ENCODE results near the gene KLK10.

KLK10 gene

GRCh38 chr19:51025809-51026553, 6.5 kb upstream of the KLK10 start:
- DNase-seq: no peak

DNA sequence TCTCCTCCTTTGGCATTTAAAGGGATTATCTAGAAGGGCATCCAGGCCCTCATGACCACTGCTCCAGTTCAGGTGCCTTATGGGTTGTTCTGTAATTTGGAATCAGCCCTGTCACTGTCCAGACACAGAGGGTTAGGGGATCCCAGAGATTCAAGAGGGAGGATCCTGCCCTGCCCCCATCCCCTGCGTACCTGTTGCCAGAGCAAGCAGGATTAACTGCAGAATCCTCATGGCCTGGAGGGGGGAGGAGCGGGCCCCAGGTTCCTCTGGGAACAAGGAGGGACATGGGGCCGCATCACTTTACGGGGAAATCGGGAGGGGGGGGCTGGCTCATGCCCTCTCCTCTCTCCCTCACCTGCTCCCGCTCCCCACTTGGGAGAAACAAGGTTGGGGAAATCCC, 5.9 kb upstream of the KLK10 start:
- DNase-seq: no peak

DNA sequence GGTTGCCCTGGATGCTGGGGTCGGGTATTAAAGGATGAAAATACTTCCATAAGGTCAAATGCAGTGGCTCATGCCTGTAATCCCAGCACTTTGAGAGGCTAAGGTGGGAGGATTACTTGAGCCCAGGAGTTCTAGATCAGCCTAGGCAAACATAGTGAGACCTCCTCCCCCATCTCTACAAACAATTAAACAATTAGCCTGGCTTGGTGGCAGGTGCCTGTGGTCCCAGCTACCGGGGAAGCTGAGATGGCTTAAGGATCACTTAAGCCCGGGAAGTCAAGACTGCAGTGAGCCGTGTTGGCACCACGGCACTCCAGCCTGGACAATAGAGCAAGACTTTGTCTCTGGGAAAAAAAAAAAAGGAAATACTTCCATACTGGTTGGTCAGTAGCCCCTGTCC, 5.4 kb upstream of the KLK10 start:
- no peak for DNase-seq

DNA sequence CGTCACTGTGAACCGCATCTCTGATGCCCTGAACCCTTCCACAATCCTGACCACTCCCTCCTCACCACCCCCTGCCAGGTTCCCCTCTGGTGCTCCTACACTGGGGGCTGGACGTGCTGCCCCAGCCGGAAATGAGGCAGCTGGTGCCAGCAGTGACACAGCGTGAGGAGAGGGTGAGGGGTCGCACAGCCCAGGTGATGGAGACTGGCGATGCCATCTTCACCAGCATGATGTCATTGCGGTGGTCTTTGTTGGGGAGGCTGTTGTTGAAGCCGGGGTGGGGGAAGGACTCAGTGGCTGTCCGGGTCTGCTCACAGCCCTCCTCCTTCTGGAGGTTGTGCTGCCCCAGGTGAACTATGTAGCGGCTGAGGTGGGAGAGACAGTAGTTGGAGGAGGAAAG, 4.4 kb upstream of the KLK10 start:
- DNase-seq: no peak

DNA sequence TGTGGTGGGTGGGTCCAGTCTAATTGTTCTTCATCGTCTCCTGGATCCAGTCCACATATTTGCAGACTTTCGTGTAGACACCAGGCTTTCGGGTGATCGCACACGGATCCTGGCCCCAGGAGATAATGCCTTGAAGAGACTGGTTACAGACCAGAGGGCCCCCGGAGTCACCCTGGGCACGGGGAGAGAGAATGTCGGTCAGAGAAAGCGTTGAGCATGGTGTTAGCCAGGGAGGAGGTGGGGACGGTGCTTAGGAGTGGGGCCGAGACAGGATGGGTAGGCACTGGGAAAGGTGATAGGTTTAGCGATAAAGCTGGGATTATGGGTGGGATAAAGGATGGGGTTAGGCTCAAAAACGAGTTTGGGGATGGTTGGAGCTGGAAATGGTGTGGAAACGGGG, 3.0 kb upstream of the KLK10 start:
- no peak for DNase-seq

GRCh38 chr19:51020988-51021651, 1.6 kb upstream of the KLK10 start:
- DNase-seq: peak; percentile 28

- DNase-seq: no peak
These were observed 565 bp downstream of the KLK10 start for GRCh38 chr19:51018745-51019543.

- no peak for DNase-seq
These were observed 2.5 kb downstream of the KLK10 start for GRCh38 chr19:51016798-51017683.

DNA sequence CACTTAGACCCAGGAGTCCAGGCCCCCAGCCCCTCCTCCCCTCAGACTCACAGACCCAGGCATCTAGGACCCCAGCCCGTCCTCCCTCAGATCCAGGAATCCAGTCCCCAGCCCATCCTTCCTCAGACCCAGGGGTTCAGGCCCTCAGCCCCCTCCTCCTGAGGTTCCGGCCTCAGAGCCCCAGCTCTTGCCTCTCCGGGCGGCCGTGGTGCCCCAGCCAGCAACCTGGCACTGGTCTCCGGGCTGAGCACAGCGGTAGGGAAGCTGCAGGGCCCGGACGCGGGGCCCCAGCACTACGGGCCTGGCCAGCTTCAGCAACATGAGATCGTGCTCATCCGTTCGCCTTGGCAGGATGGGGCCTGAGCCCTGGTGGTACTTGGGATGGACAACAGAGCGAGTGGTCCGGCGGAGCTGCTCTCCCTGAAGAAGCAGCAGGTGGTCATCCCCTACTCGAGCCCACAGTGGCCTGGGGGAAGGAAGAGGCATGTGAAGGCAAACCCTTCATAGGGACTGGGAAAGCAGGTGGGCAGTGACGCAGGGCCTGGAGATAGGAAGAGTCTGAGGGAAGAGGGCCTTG, 3.7 kb downstream of the KLK10 start:
- no peak for DNase-seq

- no peak for DNase-seq
These were observed 5.3 kb downstream of the KLK10 start for GRCh38 chr19:51014242-51014641.

GRCh38 chr19:51012661-51013190, 6.8 kb downstream of the KLK10 start:
- no peak for DNase-seq

GRCh38 chr19:51010066-51010795, 9.3 kb downstream of the KLK10 start:
- DNase-seq: no peak

DNA sequence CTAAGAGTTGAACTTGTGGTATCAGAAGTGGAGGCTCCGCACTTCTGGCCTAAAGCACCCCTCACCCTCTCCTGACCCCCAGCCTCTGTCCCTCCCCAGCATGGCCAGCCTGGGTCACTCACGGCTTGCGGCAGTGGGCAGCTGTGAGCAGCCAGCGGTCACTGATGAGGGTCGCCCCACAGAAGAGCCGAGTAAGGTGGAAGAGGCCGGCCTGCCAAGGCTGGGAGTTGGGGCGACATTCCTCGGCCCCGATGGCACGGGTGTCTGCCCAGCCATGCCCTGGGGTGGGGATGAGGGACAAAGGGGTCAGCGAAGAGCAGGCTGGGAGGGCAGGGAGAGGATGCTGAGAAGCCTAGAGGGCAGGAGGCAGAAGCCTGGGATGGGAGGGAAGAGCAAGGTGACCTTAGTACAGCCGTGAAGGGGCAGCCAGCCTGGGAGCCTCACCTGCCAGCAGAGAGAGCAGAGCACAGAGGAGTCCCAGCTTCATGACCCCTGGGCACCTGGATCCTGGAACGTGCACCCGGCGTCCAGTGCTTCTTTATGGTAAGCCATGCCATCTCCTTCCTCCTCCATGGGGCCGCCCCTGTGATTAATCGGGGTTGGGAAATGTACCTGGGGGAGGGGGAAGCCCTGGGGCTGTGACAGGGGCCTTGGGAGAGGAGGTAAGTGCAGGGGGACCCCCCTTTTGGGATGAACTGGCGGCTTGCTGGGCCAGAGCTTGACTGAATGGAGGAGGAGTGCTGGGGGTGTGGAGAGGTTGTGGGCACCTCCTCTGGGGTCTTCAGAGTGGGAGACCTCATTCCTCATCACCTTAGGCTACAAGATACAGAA, 10.2 kb downstream of the KLK10 start:
- no peak for DNase-seq

GRCh38 chr19:51007488-51007887, 12.0 kb downstream of the KLK10 start:
- DNase-seq: no peak

GRCh38 chr19:51006406-51006805, 13.1 kb downstream of the KLK10 start:
- DNase-seq: no peak

- DNase-seq: no peak
These were observed 14.3 kb downstream of the KLK10 start for GRCh38 chr19:51005248-51005647.

DNA sequence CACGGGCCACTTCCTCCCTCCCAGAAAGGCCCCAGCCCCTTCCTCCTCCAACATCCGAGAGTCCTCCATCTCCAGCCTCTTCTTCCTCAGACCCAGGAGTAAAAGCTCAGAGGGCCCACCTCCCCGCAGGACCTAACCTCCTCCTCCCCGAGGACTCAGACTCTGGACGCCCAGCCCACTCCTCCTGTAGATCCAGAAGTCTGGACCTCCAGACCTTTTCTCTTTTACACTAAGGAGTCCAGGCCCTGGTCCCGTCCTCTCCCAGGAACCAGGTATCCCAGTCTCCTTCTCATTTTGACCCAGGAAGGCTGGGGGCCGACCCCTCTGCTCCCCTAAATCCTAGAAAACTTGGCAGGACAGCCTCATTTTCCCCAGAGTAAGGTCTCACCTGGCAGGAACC, 16.2 kb downstream of the KLK10 start:
- DNase-seq: no peak

GRCh38 chr19:51002542-51003311, 16.8 kb downstream of the KLK10 start:
- DNase-seq: no peak

DNA sequence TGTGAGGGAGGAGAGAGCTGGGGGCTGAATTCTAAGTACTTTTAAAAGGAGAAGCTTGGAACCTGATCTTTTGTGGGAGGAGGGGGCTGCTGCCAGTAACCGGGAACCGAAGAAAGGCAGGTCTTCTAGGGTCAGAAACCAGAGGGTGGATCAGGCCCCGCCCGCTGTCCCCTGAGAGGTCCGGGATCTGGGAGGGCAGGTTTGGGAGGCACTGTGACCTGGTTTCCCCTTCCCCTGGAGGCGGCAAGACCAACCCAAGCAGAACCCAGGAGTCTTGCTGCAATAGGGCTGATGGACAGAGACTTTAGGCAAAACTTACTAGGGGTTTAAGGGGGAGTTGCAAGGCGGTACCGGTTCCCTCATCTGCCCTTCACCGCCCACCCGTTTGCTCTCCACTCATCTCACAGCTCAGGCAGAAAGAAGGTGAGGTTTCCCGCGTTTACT, 17.4 kb downstream of the KLK10 start:
- no peak for DNase-seq

DNA sequence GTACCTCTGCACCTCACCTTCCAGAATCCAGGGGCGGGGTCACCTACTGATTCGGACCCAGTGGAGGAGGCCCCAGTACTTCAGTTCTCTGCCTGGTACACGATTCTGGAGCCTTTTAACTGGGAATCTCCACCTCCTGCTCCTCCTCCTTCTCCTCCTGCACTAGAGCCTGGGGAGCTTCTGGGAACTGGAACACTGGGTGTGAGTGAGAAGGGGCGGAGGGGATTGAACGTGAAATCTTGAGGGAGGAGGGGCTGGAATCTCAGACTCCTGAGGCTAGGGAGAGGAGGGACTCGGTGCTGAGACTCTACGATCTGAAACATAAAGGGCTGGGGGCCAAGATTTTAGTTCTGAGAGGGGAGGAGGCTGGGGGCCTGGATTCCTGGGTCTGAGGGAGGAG, 18.0 kb downstream of the KLK10 start, which contains the start of gene KLK8:
KLK8 (minus strand) TSS at position 90 of the 400 bp plus-strand sequence. CDS start 437 bp downstream, outside the sequence.
- DNase-seq: no peak

Measured in HCEC 1CT (cell line).